Stomach (tissue), 9 donors: Measurements from ENCODE around the gene HSPA1L. TPM values are rescaled to one million over a fixed set of nuclear protein-coding genes. Genes with fewer than 3 reads are reported as not detected.
"Not testable (repeated sequence)": the region's sequence is repeated elsewhere in the genome, so short reads cannot be mapped to it uniquely, and the experiment has no call there.

Experiments used
- DNase-seq, 2 donors: peaks; one replicate each; pipeline versions ENCODE4 v3.0.0 to v3.0.0-alpha.2; 2013 to 2019
- H3K27ac ChIP-seq, 5 donors: fragments of 200-600 bp in 4 of 5; sonication (generic) in 4 of 5; one replicate each; pipeline ENCODE4 v1.5.1; 2013 to 2019; ENCODE audit warnings: mild to moderate bottlenecking in 1 of 5, moderate library complexity in 1 of 5
- H3K27me3 ChIP-seq, 3 donors: fragments of 200-600 bp; sonication (generic); one replicate each; pipeline ENCODE4 v1.5.1; 2017 to 2019; ENCODE audit warnings: mixed run types in 1 of 3
- H3K36me3 ChIP-seq, 4 donors: fragments of 200-600 bp; sonication (generic); 1 replicate in 3 of 4; 2 replicates in 1 of 4; pipeline ENCODE4 v1.5.1; 2016 to 2019
- H3K4me1 ChIP-seq, 4 donors: fragments of 200-600 bp; sonication (generic); one replicate each; pipeline ENCODE4 v1.5.1; 2016 to 2019
- H3K4me3 ChIP-seq, 4 donors: fragments of 200-600 bp; sonication (generic) in 3 of 4; one replicate each; pipeline ENCODE4 v1.5.1; 2016 to 2019; ENCODE audit warnings: mild to moderate bottlenecking in 1 of 4
- H3K9me3 ChIP-seq, 4 donors: fragments of 200-600 bp; sonication (generic); one replicate each; pipeline ENCODE4 v1.5.1; 2016 to 2019
- CTCF ChIP-seq, 7 experiments: fragments of 450-650 bp in 4 of 7; fragments of 200-600 bp in 3 of 7; sonication (generic) in 3 of 7; IDR thresholded peaks; one replicate each; pipeline ENCODE4 v1.5.1; 2016 to 2019; ENCODE audit warnings: antibody characterized with exemption in 7 of 7, control low read depth in 2 of 7, mild to moderate bottlenecking in 1 of 7
- EP300 ChIP-seq: sonication (generic); formaldehyde crosslinking; IDR thresholded peaks from one replicate; pipeline ENCODE4 v1.6.1; 2017; ENCODE audit warnings: antibody characterized with exemption
- POLR2A ChIP-seq, 4 donors: fragments of 450-650 bp; IDR thresholded peaks; one replicate each; pipeline ENCODE4 v1.6.1; 2016; ENCODE audit warnings: antibody characterized with exemption in 4 of 4, control low read depth in 2 of 4, mild to moderate bottlenecking in 1 of 4, moderate library complexity in 1 of 4
- POLR2AphosphoS5 ChIP-seq, 3 donors: sonication (generic); formaldehyde crosslinking; IDR thresholded peaks; one replicate each; pipeline ENCODE4 v1.6.1; 2016; ENCODE audit warnings: antibody characterized with exemption in 3 of 3
- WGBS, 5 donors: extraction: QIAGEN DNeasy Blood & Tissue Kit in 3 of 5; methylation state at CpG; one replicate each; pipeline versions ENCODE4 v1.1.5 to v1.1.7; 2013 to 2018; 5-methylcytosine and 5-hydroxymethylcytosine counted together
- intact Hi-C: fragments of 100-400 bp; cut with DNase I; formaldehyde crosslinking; loops from one replicate; pipeline ENCODE4 v1.15.1; 2023; ENCODE audit warnings: low total_unique reads
- polyA plus RNA-seq, 3 donors: library from polyadenylated mRNA; stranded (reverse); fragments of 200-250 nt; gene quantifications; one replicate each; pipeline ENCODE4 v1.2.3, GENCODE V29; 2013
- total RNA-seq, 5 donors: library from RNA; depleted of rRNA; stranded (reverse); fragments of >200 nt; gene quantifications; one replicate each; pipeline versions ENCODE4 v1.1.0 to v1.2.3, GENCODE V29; 2014 to 2016
- donor health status: healthy with polysubstance abuse.
- donor health status: Bipolar disorder and iron deficiency.
- donor health status: healthy.

HSPA1L gene
- total and polyA plus RNA-seq, 8 donors: 0.46 to 1.7 (median 0.98) TPM; not detected in 3

GRCh38 chr6:31805939-31806469, 9.1 kb downstream of the HSPA1L start:
- Histone ChIP-seq H3K36me3 (peaks cover 4 to 31% (median 23%) of the 10 kb centered on the region in 4 donors), H3K9me3 (no peaks in the 10 kb centered on the region), H3K4me3 (peak overlapping the region; percentile 50 to 66 (median 60)), H3K27me3 (no peaks in the 10 kb centered on the region), H3K27ac (peak overlapping the region; percentile 91 to 97 (median 94)), H3K4me1 (peaks cover 6 to 30% (median 16%) of the 10 kb centered on the region in 4 donors)
- 12 to 17% (median 13%) methylated on average over 7 of the region's 7 CpGs for WGBS, 5 donors
- TF ChIP-seq EP300 (no peak), POLR2AphosphoS5 (IDR thresholded peaks at IDR 0.05) (no peak), CTCF (IDR thresholded peaks at IDR 0.05) (no peak), POLR2A (IDR thresholded peaks at IDR 0.05) (no peak)
- intact Hi-C loops: no loop called here
- DNase-seq: no peak

- DNase-seq, H3K9me3 ChIP-seq, H3K27me3 ChIP-seq, H3K4me3 ChIP-seq, intact Hi-C loops, H3K27ac ChIP-seq: not testable (repeated sequence)
- Histone ChIP-seq H3K4me1 (peaks cover 7 to 23% (median 13%) of the 10 kb centered on the region in 4 donors), H3K36me3 (peaks cover 4 to 46% (median 31%) of the 10 kb centered on the region in 4 donors)
- WGBS, 5 donors: 92 to 95% (median 93%) methylated on average over 8 of the region's 8 CpGs
Measured at GRCh38 chr6:31801031-31801927, 13.8 kb downstream of the HSPA1L start.

GRCh38 chr6:31799781-31800180, 15.3 kb downstream of the HSPA1L start:
- Histone ChIP-seq H3K27ac (no peak overlapping the region), H3K27me3 (no peaks in the 10 kb centered on the region), H3K9me3 (no peaks in the 10 kb centered on the region), H3K4me1 (peaks cover 6 to 16% (median 12%) of the 10 kb centered on the region in 4 donors), H3K36me3 (peaks cover 4 to 46% (median 31%) of the 10 kb centered on the region in 4 donors), H3K4me3 (no peak overlapping the region)
- 86 to 95% (median 89%) methylated on average over 12 of the region's 12 CpGs for WGBS, 5 donors
- TF ChIP-seq POLR2A (IDR thresholded peaks at IDR 0.05): no peak
- TF ChIP-seq CTCF (IDR thresholded peaks at IDR 0.05): no peak
- no peak for TF ChIP-seq POLR2AphosphoS5 (IDR thresholded peaks at IDR 0.05)
- no peak for TF ChIP-seq EP300
- intact Hi-C loops: no loop called here
- no peak for DNase-seq

- Histone ChIP-seq H3K9me3 (no peaks in the 10 kb centered on the region), H3K27me3 (no peaks in the 10 kb centered on the region), H3K4me1 (peaks cover 12 to 33% (median 25%) of the 10 kb centered on the region in 4 donors), H3K4me3 (no peak overlapping the region), H3K27ac (peak overlapping the region in 4 of 5 donors; percentile 2 to 100 (median 96)), H3K36me3 (peaks cover 7 to 36% (median 26%) of the 10 kb centered on the region in 4 donors)
- TF ChIP-seq CTCF (IDR thresholded peaks at IDR 0.05) (no peak), EP300 (no peak), POLR2A (IDR thresholded peaks at IDR 0.05) (no peak), POLR2AphosphoS5 (IDR thresholded peaks at IDR 0.05) (no peak)
- WGBS, 5 donors: 48 to 79% (median 60%) methylated on average over 5 of the region's 5 CpGs
- intact Hi-C loops: no loop called here
- no peak for DNase-seq
Measured at GRCh38 chr6:31797588-31797987, 17.5 kb downstream of the HSPA1L start.
